Measurements from ENCODE around the gene C1orf159.

DNA sequence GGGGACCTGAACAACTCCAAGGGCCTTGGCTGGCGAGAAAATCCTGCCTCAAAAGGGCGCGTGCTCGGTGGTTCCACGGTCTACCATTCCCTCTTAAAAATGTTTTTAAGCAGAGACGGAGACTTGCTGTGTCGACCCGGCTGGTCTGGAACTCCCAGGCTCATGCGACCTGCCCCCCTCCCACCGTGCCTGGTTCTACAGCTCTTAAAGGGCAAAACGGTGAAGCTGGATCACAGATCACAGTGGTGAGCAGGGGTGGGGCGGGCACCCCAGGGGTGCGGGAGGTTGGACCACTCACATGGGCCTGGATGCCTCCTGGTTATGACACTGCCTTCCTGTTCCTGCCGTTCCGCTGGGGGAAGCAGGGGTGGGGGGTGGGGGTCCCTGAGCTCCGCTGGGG, 4.2 kb upstream of the C1orf159 start:
- TF ChIP-seq POLR2AphosphoS5 (IDR thresholded peaks at IDR 0.05; ENCODE audit: borderline replicate concordance, low read depth, low read length), result no peak
- TF ChIP-seq EZH2 (IDR thresholded peaks at IDR 0.05), result no peak
- no peak for TF ChIP-seq FOXP2 (optimal IDR thresholded peaks at IDR 0.05; ENCODE audit: control extremely low read depth, extremely low read length, insufficient read depth)
